ENCODE data around the gene GEMIN2. TPM values are rescaled to one million over a fixed set of nuclear protein-coding genes. Genes with fewer than 3 reads are reported as not detected.
"Not testable (repeated sequence)": the region's sequence is repeated elsewhere in the genome, so short reads cannot be mapped to it uniquely, and the experiment has no call there.

The GEMIN2 gene
- total RNA-seq, 1 experiment from 2014 or later, result 31.4 TPM

GRCh38 chr14:39102969-39103957 is 10.9 kb upstream of the GEMIN2 start, which contains the start of gene SEC23A:
Gene SEC23A (minus strand): TSS chr14:39103235. CDS start chr14:39096118, 7,117 bp downstream.
- Mint-ChIP-seq H3K4me3 (ENCODE audit: unreplicated experiment) (peak within 1 kb of the TSS; percentile 87), H3K9me3 (ENCODE audit: unreplicated experiment) (no peaks in the 10 kb centered on the region), H3K36me3 (ENCODE audit: insufficient read depth, unreplicated experiment) (peaks cover 22% of the 10 kb centered on the region), H3K4me1 (ENCODE audit: low read depth, unreplicated experiment) (peaks cover 7% of the 10 kb centered on the region), H3K27me3 (ENCODE audit: insufficient read depth, unreplicated experiment) (no peaks in the 10 kb centered on the region), H3K27ac (ENCODE audit: unreplicated experiment) (peak within 1 kb of the TSS; percentile 93)
- BruUV-seq (replicated peaks), result TSS peak; percentile 90
- H3K9me3 ChIP-seq, result no peaks in the 10 kb centered on the region
- peak within 1 kb of the TSS; percentile 76 for H3K4me3 ChIP-seq (ENCODE audit: low read depth, low read length)
- no peaks in the 10 kb centered on the region for H3K27me3 ChIP-seq (replicated peaks; ENCODE audit: control insufficient read depth, insufficient read depth, low read length)
- peaks cover 24% of the 10 kb centered on the region for H3K4me1 ChIP-seq
- peak; percentile 94 to 97 for DNase-seq
- ChIA-PET CTCF (interaction anchor here (0.8 to 1.7 kb wide), 3 partner anchors 67 to 329 kb away, joined by 3 to 9 read pairs (median 7); partner anchors contain the start of genes FBXO33 and TRAPPC6B), POLR2A (interaction anchor here (0.5 to 2.0 kb wide), 15 partner anchors 11 to 404 kb away, joined by 3 to 34 read pairs (median 6); partner anchors contain the start of genes FBXO33, GEMIN2 and TRAPPC6B)
- H3K36me3 ChIP-seq (ENCODE audit: control insufficient read depth, insufficient read depth, low read length), result no peaks in the 10 kb centered on the region
- intact Hi-C loops (cut with micrococcal nuclease; ENCODE audit: unreplicated experiment), result loop anchor here (1.0 to 2.0 kb wide), 6 partner anchors 11 to 330 kb away; partner anchors contain the start of genes FBXO33, GEMIN2 and TRAPPC6B
- no peak for TF ChIP-seq CTCF (IDR thresholded peaks at IDR 0.05; ENCODE audit: insufficient read depth in 1 of 2, low read depth in 1 of 2, low read length in 1 of 2, severe bottlenecking in 1 of 2, unreplicated experiment in 1 of 2)

- H3K9me3 ChIP-seq; H3K27me3 Mint-ChIP-seq (ENCODE audit: insufficient read depth, unreplicated experiment); H3K27me3 ChIP-seq (replicated peaks; ENCODE audit: control insufficient read depth, insufficient read depth, low read length); BruUV-seq (replicated peaks); H3K9me3 Mint-ChIP-seq (ENCODE audit: unreplicated experiment); H3K36me3 ChIP-seq (ENCODE audit: control insufficient read depth, insufficient read depth, low read length); DNase-seq; H3K4me1 Mint-ChIP-seq (ENCODE audit: low read depth, unreplicated experiment); intact Hi-C loops (cut with micrococcal nuclease; ENCODE audit: unreplicated experiment): not testable (repeated sequence)
- Mint-ChIP-seq H3K27ac (ENCODE audit: unreplicated experiment) (peak overlapping the region; percentile 93), H3K36me3 (ENCODE audit: insufficient read depth, unreplicated experiment) (peaks cover 22% of the 10 kb centered on the region), H3K4me3 (ENCODE audit: unreplicated experiment) (peak overlapping the region; percentile 87)
- Histone ChIP-seq H3K4me1 (peaks cover 22% of the 10 kb centered on the region; the same call in 1 of the 2 replicates), H3K4me3 (ENCODE audit: low read depth, low read length) (peak overlapping the region; percentile 76)
- CTCF ChIA-PET, result interaction anchor here (1.5 kb wide), 1 partner anchor 66 kb away, joined by 9 read pairs; the partner anchor contains the start of gene TRAPPC6B
- POLR2A ChIA-PET, result interaction anchor here (0.6 to 2.0 kb wide), 7 partner anchors 10 to 328 kb away, joined by 3 to 34 read pairs (median 11); partner anchors contain the start of genes FBXO33, GEMIN2 and TRAPPC6B
These were observed 9.9 kb upstream of the GEMIN2 start for GRCh38 chr14:39104078-39104801.

- Histone ChIP-seq H3K4me3 (ENCODE audit: low read depth, low read length) (no peak overlapping the region), H3K36me3 (ENCODE audit: control insufficient read depth, insufficient read depth, low read length) (no peaks in the 10 kb centered on the region), H3K4me1 (no peaks in the 10 kb centered on the region), H3K27me3 (replicated peaks; ENCODE audit: control insufficient read depth, insufficient read depth, low read length) (no peaks in the 10 kb centered on the region), H3K9me3 (no peaks in the 10 kb centered on the region)
- BruUV-seq (replicated peaks), result no TSS peak
- H3K27ac Mint-ChIP-seq (ENCODE audit: unreplicated experiment), result no peak overlapping the region
- H3K36me3 Mint-ChIP-seq (ENCODE audit: insufficient read depth, unreplicated experiment), result peaks cover 9% of the 10 kb centered on the region
- no peak overlapping the region for H3K4me3 Mint-ChIP-seq (ENCODE audit: unreplicated experiment)
- peak in 1 of 2 experiments; percentile 46 for TF ChIP-seq CTCF (IDR thresholded peaks at IDR 0.05; ENCODE audit: insufficient read depth in 1 of 2, low read depth in 1 of 2, low read length in 1 of 2, severe bottlenecking in 1 of 2, unreplicated experiment in 1 of 2)
- DNase-seq, result peak in 1 of 2 experiments; percentile 37
- POLR2A ChIA-PET, result no interaction called here
- intact Hi-C loops (cut with micrococcal nuclease; ENCODE audit: unreplicated experiment), result loop anchor here (1.0 kb wide), 4 partner anchors 63 to 310 kb away; partner anchors contain the start of gene TRAPPC6B
- no peaks in the 10 kb centered on the region for H3K4me1 Mint-ChIP-seq (ENCODE audit: low read depth, unreplicated experiment)
- CTCF ChIA-PET, result interaction anchor here (0.7 kb wide), 1 partner anchor 63 kb away, joined by 4 read pairs; the partner anchor contains the start of gene TRAPPC6B
- H3K27me3 Mint-ChIP-seq (ENCODE audit: insufficient read depth, unreplicated experiment), result no peaks in the 10 kb centered on the region
- no peaks in the 10 kb centered on the region for H3K9me3 Mint-ChIP-seq (ENCODE audit: unreplicated experiment)
These were observed 6.5 kb upstream of the GEMIN2 start for GRCh38 chr14:39107591-39107996.

Data from Caco-2 (cell line).